Caco-2 (cell line): Measurements from ENCODE around the gene TEX11. TPM values are rescaled to one million over a fixed set of nuclear protein-coding genes. Genes with fewer than 3 reads are reported as not detected.

ENCODE experiments used
- Bru-seq: library from RNA; stranded (reverse); fragments of 400-500 nt; gene quantifications from one replicate; lab custom pipeline; 2021; lab: Mats Ljungman, UMichigan
- BruChase-seq, 2 experiments: library from RNA; stranded (reverse); fragments of 400-500 nt; gene quantifications; one replicate each; lab custom pipeline; 2021; lab: Mats Ljungman, UMichigan
- BruUV-seq: library from RNA; stranded (reverse); fragments of 400-500 nt; replicated peaks from 2 replicates; lab custom pipeline; 2021; lab: Mats Ljungman, UMichigan
- CTCF ChIA-PET: fragments of 300-600 bp; sonication (Branson Sonifier 250); formaldehyde crosslinking; loops from one replicate; lab custom pipeline; 2022; ENCODE audit warnings: antibody characterized with exemption; lab: Charles Lee
- POLR2A ChIA-PET: fragments of 300-600 bp; sonication (Branson Sonifier 250); formaldehyde crosslinking; loops from one replicate; lab custom pipeline; 2022; ENCODE audit warnings: antibody characterized with exemption; lab: Charles Lee
- DNase-seq, 2 experiments: peaks; one replicate each; pipeline versions ENCODE4 v3.0.0 to v3.0.0-alpha.2; 2020 to 2022
- H3K27me3 ChIP-seq: replicated peaks from 2 replicates; pipeline ENCODE4 v1.6.0; 2011; ENCODE audit warnings: low read length; ENCODE audit not compliant: control insufficient read depth, insufficient read depth
- H3K36me3 ChIP-seq: 2 replicates; pipeline ENCODE4 v1.5.1; 2011; ENCODE audit warnings: low read length; ENCODE audit not compliant: control insufficient read depth, insufficient read depth
- H3K4me1 ChIP-seq: fragments of 250-450 bp; sonication (Bioruptor Pico); 2 replicates; pipeline ENCODE4 v1.5.1; 2020; ENCODE audit warnings: mild to moderate bottlenecking
- H3K4me3 ChIP-seq: 2 replicates; pipeline ENCODE4 v1.5.1; 2011; ENCODE audit warnings: low read depth, mild to moderate bottlenecking, control low read depth, low read length
- H3K9me3 ChIP-seq: fragments of 250-450 bp; sonication (Bioruptor Pico); 2 replicates; pipeline ENCODE4 v1.5.1; 2020; ENCODE audit warnings: mild to moderate bottlenecking, moderate library complexity
- H3K27ac Mint-ChIP-seq: one replicate; pipeline ENCODE4 v1.8.0; 2022; ENCODE audit warnings: mixed read lengths; ENCODE audit not compliant: unreplicated experiment
- H3K27me3 Mint-ChIP-seq: one replicate; pipeline ENCODE4 v1.8.0; 2022; ENCODE audit warnings: mixed read lengths; ENCODE audit not compliant: insufficient read depth, unreplicated experiment
- H3K36me3 Mint-ChIP-seq: one replicate; pipeline ENCODE4 v1.8.0; 2022; ENCODE audit warnings: mild to moderate bottlenecking, mixed read lengths; ENCODE audit not compliant: insufficient read depth, unreplicated experiment
- H3K4me1 Mint-ChIP-seq: one replicate; pipeline ENCODE4 v1.8.0; 2022; ENCODE audit warnings: low read depth, mixed read lengths; ENCODE audit not compliant: unreplicated experiment
- H3K4me3 Mint-ChIP-seq: one replicate; pipeline ENCODE4 v1.8.0; 2022; ENCODE audit warnings: mild to moderate bottlenecking, moderate library complexity, mixed read lengths; ENCODE audit not compliant: unreplicated experiment
- H3K9me3 Mint-ChIP-seq: one replicate; pipeline ENCODE4 v1.8.0; 2022; ENCODE audit warnings: mixed read lengths; ENCODE audit not compliant: unreplicated experiment
- intact Hi-C: fragments of 100-400 bp; cut with micrococcal nuclease; formaldehyde crosslinking; loops from one replicate; pipeline ENCODE4 v1.10.0; 2022; ENCODE audit not compliant: unreplicated experiment
- long read RNA-seq: library from polyadenylated mRNA; stranded (forward); transcript quantifications from one replicate; pipeline ENCODE4 v2.0.0, GENCODE V29; 2022
- total RNA-seq: library from RNA; stranded (reverse); gene quantifications from 2 replicates; pipeline ENCODE4 v1.2.3, GENCODE V29; 2022
- TF ChIP-seq, protein P1 (sequence below), 2 experiments: fragments of 200-600 bp in 1 of 2; IDR thresholded peaks; 1 replicate in 1 of 2; 2 replicates in 1 of 2; pipeline versions ENCODE4 v1.5.1 to v1.8.0; 2011 to 2022; ENCODE audit warnings: antibody characterized with exemption in 1 of 2, control low read depth in 1 of 2, inconsistent platforms in 1 of 2, low read depth in 1 of 2, low read length in 1 of 2, mild to moderate bottlenecking in 1 of 2, moderate library complexity in 1 of 2; ENCODE audit not compliant: insufficient read depth in 1 of 2, severe bottlenecking in 1 of 2, unreplicated experiment in 1 of 2

The TEX11 gene
- total RNA-seq (0.23 TPM in 1 of 2 replicates, not detected in the other), Bru-seq, nascent RNA (percentile 6 among the genes with signal in this experiment), BruChase-seq, experiment 1, labeled RNA remaining after a 2-hour chase (percentile 5 among the genes with signal in this experiment), BruChase-seq, experiment 2, labeled RNA remaining after a 6-hour chase (percentile 7 among the genes with signal in this experiment)
- long read RNA-seq = 0 reads

DNA sequence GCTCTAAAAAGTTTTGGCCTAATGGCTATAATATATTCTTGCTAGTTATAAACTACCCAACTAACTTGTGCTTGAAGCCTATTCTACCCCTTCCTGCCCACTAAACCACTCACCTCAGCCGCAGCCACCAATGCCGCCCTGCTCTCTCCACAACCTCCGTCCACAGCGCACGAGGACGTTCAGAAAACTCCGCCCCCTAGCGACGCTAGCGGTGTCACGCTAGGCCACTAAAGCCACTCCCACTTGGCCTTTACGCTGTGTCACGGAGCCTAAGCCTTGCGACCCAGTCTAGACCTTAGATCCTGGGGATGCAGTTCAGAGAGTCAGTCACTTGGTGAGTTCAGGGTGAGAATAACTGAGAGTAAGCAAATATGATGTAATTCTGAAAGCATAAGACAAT is at the start of gene TEX11:
TEX11 (minus strand) TSS at position 171 of the 400 bp plus-strand sequence. CDS start 922 bp downstream, outside the sequence.
- no peaks in the 10 kb centered on the region for H3K27me3 Mint-ChIP-seq
- BruUV-seq = no TSS peak
- no peak within 1 kb of the TSS for H3K27ac Mint-ChIP-seq
- TF ChIP-seq, protein P1, sequence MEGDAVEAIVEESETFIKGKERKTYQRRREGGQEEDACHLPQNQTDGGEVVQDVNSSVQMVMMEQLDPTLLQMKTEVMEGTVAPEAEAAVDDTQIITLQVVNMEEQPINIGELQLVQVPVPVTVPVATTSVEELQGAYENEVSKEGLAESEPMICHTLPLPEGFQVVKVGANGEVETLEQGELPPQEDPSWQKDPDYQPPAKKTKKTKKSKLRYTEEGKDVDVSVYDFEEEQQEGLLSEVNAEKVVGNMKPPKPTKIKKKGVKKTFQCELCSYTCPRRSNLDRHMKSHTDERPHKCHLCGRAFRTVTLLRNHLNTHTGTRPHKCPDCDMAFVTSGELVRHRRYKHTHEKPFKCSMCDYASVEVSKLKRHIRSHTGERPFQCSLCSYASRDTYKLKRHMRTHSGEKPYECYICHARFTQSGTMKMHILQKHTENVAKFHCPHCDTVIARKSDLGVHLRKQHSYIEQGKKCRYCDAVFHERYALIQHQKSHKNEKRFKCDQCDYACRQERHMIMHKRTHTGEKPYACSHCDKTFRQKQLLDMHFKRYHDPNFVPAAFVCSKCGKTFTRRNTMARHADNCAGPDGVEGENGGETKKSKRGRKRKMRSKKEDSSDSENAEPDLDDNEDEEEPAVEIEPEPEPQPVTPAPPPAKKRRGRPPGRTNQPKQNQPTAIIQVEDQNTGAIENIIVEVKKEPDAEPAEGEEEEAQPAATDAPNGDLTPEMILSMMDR (IDR thresholded peaks at IDR 0.05; ENCODE audit: insufficient read depth in 1 of 2, low read depth in 1 of 2, low read length in 1 of 2, severe bottlenecking in 1 of 2, unreplicated experiment in 1 of 2) = no peak
- H3K4me1 Mint-ChIP-seq = no peaks in the 10 kb centered on the region
- no peak within 1 kb of the TSS for H3K4me3 ChIP-seq
- no peak within 1 kb of the TSS for H3K4me3 Mint-ChIP-seq
- no peaks in the 10 kb centered on the region for H3K9me3 Mint-ChIP-seq
- H3K36me3 ChIP-seq = no peaks in the 10 kb centered on the region
- H3K4me1 ChIP-seq = no peaks in the 10 kb centered on the region
- H3K36me3 Mint-ChIP-seq = peaks cover 5% of the 10 kb centered on the region
- no peaks in the 10 kb centered on the region for H3K9me3 ChIP-seq
- DNase-seq = no peak
- CTCF ChIA-PET = no interaction called here
- no peaks in the 10 kb centered on the region for H3K27me3 ChIP-seq
- intact Hi-C loops = no loop called here
- POLR2A ChIA-PET = no interaction called here

DNA sequence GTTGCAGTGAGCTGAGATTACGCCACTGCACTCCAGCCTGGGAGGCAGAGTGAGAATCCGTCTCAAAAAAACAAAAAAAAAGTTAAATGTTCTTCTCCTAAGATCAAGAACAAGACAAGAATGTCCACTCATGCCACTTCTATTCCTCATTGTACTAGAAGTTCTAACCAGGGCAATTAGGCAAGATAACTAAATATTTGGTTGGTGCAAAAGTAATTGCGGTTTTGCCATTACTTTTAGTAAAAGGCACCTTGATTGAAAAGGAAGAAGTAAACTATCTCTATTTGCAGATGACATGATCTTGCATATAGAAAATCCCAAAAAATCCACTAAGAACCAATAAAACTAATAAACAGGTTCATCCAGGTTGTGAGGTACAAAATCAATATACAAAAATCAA is 46.4 kb upstream of the TEX11 start:
- ChIA-PET POLR2A (no interaction called here), CTCF (no interaction called here)
- TF ChIP-seq, protein P1 (IDR thresholded peaks at IDR 0.05; ENCODE audit: insufficient read depth in 1 of 2, low read depth in 1 of 2, low read length in 1 of 2, severe bottlenecking in 1 of 2, unreplicated experiment in 1 of 2) = no peak
- Mint-ChIP-seq H3K27ac (no peak overlapping the region), H3K27me3 (no peaks in the 10 kb centered on the region), H3K4me1 (no peaks in the 10 kb centered on the region), H3K36me3 (no peaks in the 10 kb centered on the region), H3K4me3 (no peak overlapping the region), H3K9me3 (no peaks in the 10 kb centered on the region)
- Histone ChIP-seq H3K4me1 (no peaks in the 10 kb centered on the region), H3K36me3 (no peaks in the 10 kb centered on the region), H3K4me3 (no peak overlapping the region), H3K9me3 (no peaks in the 10 kb centered on the region), H3K27me3 (no peaks in the 10 kb centered on the region)
- intact Hi-C loops = no loop called here
- DNase-seq = no peak
- no TSS peak for BruUV-seq

DNA sequence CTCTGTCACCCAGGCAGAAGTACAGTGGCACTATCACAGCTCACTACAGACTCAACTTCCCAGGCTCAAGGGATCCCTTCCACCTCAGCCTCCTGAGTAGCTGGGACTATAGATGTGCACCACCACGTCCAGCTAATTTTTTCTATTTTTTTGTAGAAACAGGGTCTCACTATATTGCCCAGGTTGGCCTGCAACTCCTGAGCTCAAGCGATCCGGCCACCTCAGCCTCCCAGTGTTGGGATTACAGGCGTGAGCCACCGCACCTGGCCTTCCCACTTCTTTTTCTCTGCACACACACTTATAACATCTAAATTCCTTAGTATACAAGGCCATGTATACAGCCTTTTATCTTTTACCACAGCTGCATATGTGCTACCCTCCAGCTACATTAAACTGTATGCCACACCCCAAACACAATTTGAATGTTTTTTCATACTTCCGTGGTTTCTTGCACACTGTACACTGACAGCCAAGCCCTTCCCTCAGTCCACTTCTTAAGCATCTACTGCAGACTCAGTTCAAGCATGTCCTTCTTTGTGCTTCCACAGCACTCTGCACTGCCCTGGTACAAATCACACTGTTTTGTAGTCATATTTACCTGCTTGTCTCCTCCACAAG is 15.9 kb upstream of the TEX11 start:
- Histone ChIP-seq H3K9me3 (no peaks in the 10 kb centered on the region), H3K4me1 (no peaks in the 10 kb centered on the region), H3K27me3 (no peaks in the 10 kb centered on the region), H3K4me3 (no peak overlapping the region), H3K36me3 (no peaks in the 10 kb centered on the region)
- no TSS peak for BruUV-seq
- peaks cover 7% of the 10 kb centered on the region for H3K4me1 Mint-ChIP-seq
- ChIA-PET POLR2A (no interaction called here), CTCF (no interaction called here)
- H3K4me3 Mint-ChIP-seq = no peak overlapping the region
- no peak for DNase-seq
- intact Hi-C loops = no loop called here
- no peaks in the 10 kb centered on the region for H3K36me3 Mint-ChIP-seq
- TF ChIP-seq, protein P1 (IDR thresholded peaks at IDR 0.05; ENCODE audit: insufficient read depth in 1 of 2, low read depth in 1 of 2, low read length in 1 of 2, severe bottlenecking in 1 of 2, unreplicated experiment in 1 of 2) = no peak
- no peak overlapping the region for H3K27ac Mint-ChIP-seq
- H3K9me3 Mint-ChIP-seq = no peaks in the 10 kb centered on the region
- peaks cover 6% of the 10 kb centered on the region for H3K27me3 Mint-ChIP-seq
